Astrocyte (in vitro differentiated cells and primary cell): ENCODE measurements around the gene TAGLN. TPM values are rescaled to one million over a fixed set of nuclear protein-coding genes. Genes with fewer than 3 reads are reported as not detected.

ENCODE experiments used
- DNase-seq: peaks from one replicate; pipeline ENCODE4 v3.0.0-alpha.2; 2010; ENCODE audit warnings: low read depth
- FAIRE-seq: peaks from 2 replicates; lab custom pipeline; 2011; peaks lifted over from hg19 to GRCh38; lab: Jason Lieb, UNC
- H2AFZ ChIP-seq: 2 replicates; pipeline ENCODE4 v1.6.0; 2012; ENCODE audit warnings: low read depth, low read length, inconsistent platforms
- H3K27ac ChIP-seq: 2 replicates; pipeline ENCODE4 v1.5.1; 2011; ENCODE audit warnings: low read depth, low read length, inconsistent platforms
- H3K27me3 ChIP-seq: 2 replicates; pipeline ENCODE4 v1.6.0; 2011; ENCODE audit warnings: low read length, inconsistent platforms; ENCODE audit not compliant: insufficient read depth
- H3K36me3 ChIP-seq: 2 replicates; pipeline ENCODE4 v1.5.1; 2011; ENCODE audit warnings: low read length, inconsistent platforms; ENCODE audit not compliant: insufficient read depth
- H3K4me1 ChIP-seq: 2 replicates; pipeline ENCODE4 v1.5.1; 2011; ENCODE audit warnings: low read length, inconsistent platforms; ENCODE audit not compliant: insufficient read depth
- H3K4me2 ChIP-seq: 2 replicates; pipeline ENCODE4 v1.6.0; 2012; ENCODE audit warnings: low read length, inconsistent platforms
- H3K4me3 ChIP-seq: 2 replicates; pipeline ENCODE4 v1.5.1; 2011; ENCODE audit warnings: low read depth, mild to moderate bottlenecking, low read length, inconsistent platforms; ENCODE audit not compliant: insufficient read depth
- H3K79me2 ChIP-seq: 2 replicates; pipeline ENCODE4 v1.6.0; 2012; ENCODE audit warnings: mild to moderate bottlenecking, low read length, inconsistent platforms; ENCODE audit not compliant: insufficient read depth
- H3K9ac ChIP-seq: 2 replicates; pipeline ENCODE4 v1.6.0; 2012; ENCODE audit warnings: mild to moderate bottlenecking, low read length, inconsistent platforms
- H3K9me3 ChIP-seq: 2 replicates; pipeline ENCODE4 v1.5.1; 2012; ENCODE audit warnings: low read depth, mild to moderate bottlenecking, low read length, inconsistent platforms; ENCODE audit not compliant: insufficient read depth
- H4K20me1 ChIP-seq: 2 replicates; pipeline ENCODE4 v1.6.0; 2012; ENCODE audit warnings: low read length, inconsistent platforms; ENCODE audit not compliant: insufficient read depth
- H3K27ac Mint-ChIP-seq: one replicate; pipeline ENCODE4 v1.8.0; 2021; ENCODE audit warnings: mild to moderate bottlenecking, mixed read lengths; ENCODE audit not compliant: unreplicated experiment
- H3K27me3 Mint-ChIP-seq: one replicate; pipeline ENCODE4 v1.8.0; 2021; ENCODE audit warnings: low read depth, mixed read lengths; ENCODE audit not compliant: unreplicated experiment
- H3K36me3 Mint-ChIP-seq: one replicate; pipeline ENCODE4 v1.8.0; 2021; ENCODE audit warnings: low read depth, mixed read lengths; ENCODE audit not compliant: unreplicated experiment
- H3K4me1 Mint-ChIP-seq: one replicate; pipeline ENCODE4 v1.8.0; 2021; ENCODE audit warnings: low read depth, mixed read lengths; ENCODE audit not compliant: unreplicated experiment
- H3K4me3 Mint-ChIP-seq: one replicate; pipeline ENCODE4 v1.8.0; 2021; ENCODE audit warnings: mild to moderate bottlenecking, moderate library complexity, mixed read lengths; ENCODE audit not compliant: unreplicated experiment
- H3K9me3 Mint-ChIP-seq: one replicate; pipeline ENCODE4 v1.8.0; 2021; ENCODE audit warnings: mild to moderate bottlenecking, mixed read lengths; ENCODE audit not compliant: unreplicated experiment
- EZH2 ChIP-seq: IDR thresholded peaks from 2 replicates; pipeline ENCODE4 v1.6.1; 2012; ENCODE audit warnings: mild to moderate bottlenecking, low read length, inconsistent platforms; ENCODE audit not compliant: insufficient read depth
- total RNA-seq: library from RNA; stranded (reverse); gene quantifications from 2 replicates; pipeline ENCODE4 v1.2.1, GENCODE V29; 2021
- TF ChIP-seq, protein P1 (sequence below): IDR thresholded peaks from 2 replicates; pipeline ENCODE4 v1.5.1; 2011; ENCODE audit warnings: low read depth, mild to moderate bottlenecking, inconsistent platforms, low read length, moderate library complexity; ENCODE audit not compliant: insufficient read depth

TAGLN gene
- total RNA-seq, 1 donor from 2014 or later, result 4,004 TPM

DNA sequence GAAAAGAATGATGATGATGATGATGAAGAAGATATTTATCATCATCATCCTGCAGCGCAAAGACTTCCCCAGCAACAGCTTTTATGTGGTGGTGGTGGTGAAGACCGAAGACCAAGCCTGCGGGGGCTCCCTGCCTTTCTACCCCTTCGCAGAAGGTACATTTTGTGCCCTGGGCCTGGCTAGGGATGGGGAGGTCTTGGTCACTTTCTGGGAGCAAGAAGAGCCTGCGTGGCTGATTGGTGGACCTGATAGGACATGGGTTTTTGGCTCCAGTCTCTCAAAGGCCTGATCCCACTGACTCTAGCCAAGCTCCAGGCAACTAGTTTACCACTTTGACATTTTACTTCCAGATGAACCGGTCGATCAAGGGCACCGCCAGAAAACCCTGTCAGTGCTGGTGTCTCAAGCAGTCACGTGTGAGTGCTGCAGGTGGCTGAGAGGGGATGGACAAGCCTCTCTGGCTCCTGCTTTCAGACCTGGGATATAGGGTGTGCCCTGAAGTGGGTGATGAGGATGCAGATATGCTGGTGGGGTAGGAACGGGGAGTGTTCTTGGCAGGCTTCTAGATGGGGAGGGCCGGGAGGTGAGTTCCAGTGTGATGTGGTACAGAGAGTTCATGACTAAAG is 15.3 kb upstream of the TAGLN start:
- Histone ChIP-seq H3K9ac (no peak overlapping the region), H3K36me3 (peaks cover 9% of the 10 kb centered on the region), H3K27ac (no peak overlapping the region), H4K20me1 (no peaks in the 10 kb centered on the region), H2AFZ (no peak overlapping the region), H3K9me3 (no peaks in the 10 kb centered on the region), H3K4me2 (no peak overlapping the region), H3K27me3 (no peaks in the 10 kb centered on the region), H3K4me1 (peaks cover 20% of the 10 kb centered on the region), H3K4me3 (no peak overlapping the region), H3K79me2 (peaks cover 4% of the 10 kb centered on the region)
- no peaks in the 10 kb centered on the region for H3K9me3 Mint-ChIP-seq
- DNase-seq (no peak), FAIRE-seq (no peak)
- no peaks in the 10 kb centered on the region for H3K27me3 Mint-ChIP-seq
- H3K4me1 Mint-ChIP-seq, result peaks cover 12% of the 10 kb centered on the region
- no peak overlapping the region for H3K4me3 Mint-ChIP-seq
- no peak overlapping the region for H3K27ac Mint-ChIP-seq
- H3K36me3 Mint-ChIP-seq, result peaks cover 28% of the 10 kb centered on the region
- TF ChIP-seq EZH2, result no peak
- TF ChIP-seq, protein P1, sequence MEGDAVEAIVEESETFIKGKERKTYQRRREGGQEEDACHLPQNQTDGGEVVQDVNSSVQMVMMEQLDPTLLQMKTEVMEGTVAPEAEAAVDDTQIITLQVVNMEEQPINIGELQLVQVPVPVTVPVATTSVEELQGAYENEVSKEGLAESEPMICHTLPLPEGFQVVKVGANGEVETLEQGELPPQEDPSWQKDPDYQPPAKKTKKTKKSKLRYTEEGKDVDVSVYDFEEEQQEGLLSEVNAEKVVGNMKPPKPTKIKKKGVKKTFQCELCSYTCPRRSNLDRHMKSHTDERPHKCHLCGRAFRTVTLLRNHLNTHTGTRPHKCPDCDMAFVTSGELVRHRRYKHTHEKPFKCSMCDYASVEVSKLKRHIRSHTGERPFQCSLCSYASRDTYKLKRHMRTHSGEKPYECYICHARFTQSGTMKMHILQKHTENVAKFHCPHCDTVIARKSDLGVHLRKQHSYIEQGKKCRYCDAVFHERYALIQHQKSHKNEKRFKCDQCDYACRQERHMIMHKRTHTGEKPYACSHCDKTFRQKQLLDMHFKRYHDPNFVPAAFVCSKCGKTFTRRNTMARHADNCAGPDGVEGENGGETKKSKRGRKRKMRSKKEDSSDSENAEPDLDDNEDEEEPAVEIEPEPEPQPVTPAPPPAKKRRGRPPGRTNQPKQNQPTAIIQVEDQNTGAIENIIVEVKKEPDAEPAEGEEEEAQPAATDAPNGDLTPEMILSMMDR, result no peak

DNA sequence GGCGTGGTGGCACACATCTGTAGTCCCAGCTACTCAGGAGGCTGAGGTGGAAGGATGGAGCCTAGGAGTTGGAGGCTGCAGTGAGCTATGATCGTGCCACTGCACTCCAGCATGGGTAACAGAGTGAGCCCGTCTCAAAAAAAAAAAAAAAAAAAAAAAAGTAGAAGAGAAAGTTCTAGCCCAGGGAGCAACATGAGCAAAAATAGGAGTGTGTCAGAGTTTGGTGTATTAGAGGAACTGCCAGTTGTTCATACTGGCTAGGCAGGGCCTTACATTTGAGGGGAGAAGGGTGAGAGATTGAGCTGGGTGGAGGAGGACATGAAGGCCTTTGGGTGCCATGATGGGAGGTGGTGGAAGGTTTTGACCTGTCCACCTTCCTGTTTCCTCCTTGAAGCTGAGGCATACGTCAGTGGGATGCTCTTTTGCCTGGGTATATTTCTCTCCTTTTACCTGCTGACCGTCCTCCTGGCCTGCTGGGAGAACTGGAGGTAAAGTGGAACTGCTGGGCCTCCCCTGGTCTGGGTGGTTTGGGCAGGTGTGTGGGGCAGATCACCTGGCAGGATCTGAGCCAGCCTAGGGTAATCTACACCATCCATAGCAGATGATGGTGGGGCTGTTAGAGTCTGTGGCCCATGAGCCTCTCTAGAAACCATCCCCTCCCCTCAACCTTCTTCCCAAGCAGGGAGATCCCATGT is 13.3 kb upstream of the TAGLN start:
- H3K27ac ChIP-seq, result no peak overlapping the region
- no peak for FAIRE-seq

More for the DNA sequence above, 13.3 kb upstream of the TAGLN start:
- H3K36me3 ChIP-seq, result peaks cover 20% of the 10 kb centered on the region
- no peaks in the 10 kb centered on the region for H3K9me3 ChIP-seq
- peaks cover 35% of the 10 kb centered on the region for H3K36me3 Mint-ChIP-seq
- no peak for DNase-seq
- no peak overlapping the region for H3K4me2 ChIP-seq
- TF ChIP-seq, protein P1, result no peak
- no peak for TF ChIP-seq EZH2
- no peak overlapping the region for H3K9ac ChIP-seq
- H4K20me1 ChIP-seq, result no peaks in the 10 kb centered on the region
- H3K79me2 ChIP-seq, result peaks cover 2% of the 10 kb centered on the region
- H3K4me1 Mint-ChIP-seq, result peaks cover 7% of the 10 kb centered on the region
- no peak overlapping the region for H3K4me3 Mint-ChIP-seq
- H2AFZ ChIP-seq, result no peak overlapping the region
- H3K27me3 ChIP-seq, result no peaks in the 10 kb centered on the region
- no peak overlapping the region for H3K27ac Mint-ChIP-seq
- H3K27me3 Mint-ChIP-seq, result no peaks in the 10 kb centered on the region
- H3K4me1 ChIP-seq, result peaks cover 3% of the 10 kb centered on the region
- no peak overlapping the region for H3K4me3 ChIP-seq
- H3K9me3 Mint-ChIP-seq, result no peaks in the 10 kb centered on the region
